Renal cortex interstitium (tissue), 11 donors: ENCODE data around the gene SOX15. TPM values are rescaled to one million over a fixed set of nuclear protein-coding genes. Genes with fewer than 3 reads are reported as not detected.

Experiments used
- DNase-seq, 11 donors: peaks; one replicate each; pipeline ENCODE4 v3.0.0-alpha.2; 2013; ENCODE audit warnings: low read depth in 9 of 11, low spot score in 4 of 11; ENCODE audit errors: extremely low read depth in 1 of 11
- polyA plus RNA-seq, 3 donors: library from polyadenylated mRNA; unstranded; fragments of 120-200 nt; gene quantifications; one replicate each; pipeline ENCODE4 v1.2.1, GENCODE V29; 2013; ENCODE audit not compliant: insufficient read length in 3 of 3

SOX15 gene
- polyA plus RNA-seq, 3 donors, result 2.9 to 4.4 (median 4.0) TPM

DNA sequence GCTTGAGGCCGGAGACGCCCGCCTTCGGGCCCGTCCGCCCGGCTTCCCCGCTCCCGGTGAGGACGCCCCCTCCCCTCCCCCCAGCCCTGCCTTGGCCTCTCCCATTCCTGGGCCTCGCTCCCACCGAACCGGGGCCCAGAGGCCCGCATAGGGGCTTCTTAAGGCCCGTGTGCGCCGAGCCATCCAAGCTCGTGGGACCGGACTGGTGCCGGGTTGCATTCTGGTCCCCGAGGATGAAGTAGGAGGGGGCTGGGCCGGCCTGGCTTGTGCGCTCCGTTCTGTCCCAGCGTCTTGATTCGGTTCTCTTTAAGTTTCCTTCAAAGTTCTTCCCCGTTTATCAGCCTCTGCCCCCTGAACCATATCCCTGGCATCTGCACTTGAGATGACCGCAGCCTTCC, 27.7 kb downstream of the SOX15 start:
- no peak for DNase-seq

DNA sequence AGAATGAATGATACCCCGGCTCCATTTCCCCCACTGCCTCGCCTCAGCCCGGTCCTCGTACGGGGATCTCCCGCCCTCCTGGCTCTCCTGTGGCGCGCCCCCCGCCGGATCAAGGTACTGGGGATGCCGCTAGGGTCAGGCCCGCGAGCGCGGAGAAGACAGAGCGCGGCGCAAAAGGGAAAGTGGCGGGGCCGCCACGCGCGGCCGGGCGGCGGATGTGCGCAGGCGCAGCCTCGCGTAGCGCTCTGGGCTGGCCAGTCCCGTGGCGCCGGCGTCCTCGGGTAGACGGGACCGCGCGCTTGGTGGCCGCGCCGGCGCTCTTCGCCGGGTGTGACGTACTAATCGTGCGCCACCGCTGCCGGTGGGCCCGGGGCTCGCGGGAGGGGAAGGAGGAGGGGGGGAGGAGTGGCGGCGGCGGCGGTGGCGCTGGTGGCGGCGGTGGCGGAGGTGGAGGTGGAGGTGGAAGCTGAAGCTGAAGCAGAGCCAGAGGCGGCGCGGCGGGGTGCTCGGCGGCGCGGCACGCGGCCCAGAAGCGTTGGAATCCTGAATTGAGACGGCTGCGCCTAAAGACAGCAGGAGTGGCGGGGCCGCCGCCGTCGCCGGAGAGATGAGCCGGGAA, 28.2 kb downstream of the SOX15 start, which contains the start of gene SENP3:
TSS of gene SENP3 (plus strand) at position 331 of the 619 bp plus-strand sequence. CDS start 1,158 bp downstream, outside the sequence.
- DNase-seq, result peak in 9 of 11 donors; percentile 77 to 93 (median 89)

GRCh38 chr17:7561028-7561575, 28.8 kb downstream of the SOX15 start:
- peak in 9 of 11 donors; percentile 77 to 88 (median 83) for DNase-seq

DNA sequence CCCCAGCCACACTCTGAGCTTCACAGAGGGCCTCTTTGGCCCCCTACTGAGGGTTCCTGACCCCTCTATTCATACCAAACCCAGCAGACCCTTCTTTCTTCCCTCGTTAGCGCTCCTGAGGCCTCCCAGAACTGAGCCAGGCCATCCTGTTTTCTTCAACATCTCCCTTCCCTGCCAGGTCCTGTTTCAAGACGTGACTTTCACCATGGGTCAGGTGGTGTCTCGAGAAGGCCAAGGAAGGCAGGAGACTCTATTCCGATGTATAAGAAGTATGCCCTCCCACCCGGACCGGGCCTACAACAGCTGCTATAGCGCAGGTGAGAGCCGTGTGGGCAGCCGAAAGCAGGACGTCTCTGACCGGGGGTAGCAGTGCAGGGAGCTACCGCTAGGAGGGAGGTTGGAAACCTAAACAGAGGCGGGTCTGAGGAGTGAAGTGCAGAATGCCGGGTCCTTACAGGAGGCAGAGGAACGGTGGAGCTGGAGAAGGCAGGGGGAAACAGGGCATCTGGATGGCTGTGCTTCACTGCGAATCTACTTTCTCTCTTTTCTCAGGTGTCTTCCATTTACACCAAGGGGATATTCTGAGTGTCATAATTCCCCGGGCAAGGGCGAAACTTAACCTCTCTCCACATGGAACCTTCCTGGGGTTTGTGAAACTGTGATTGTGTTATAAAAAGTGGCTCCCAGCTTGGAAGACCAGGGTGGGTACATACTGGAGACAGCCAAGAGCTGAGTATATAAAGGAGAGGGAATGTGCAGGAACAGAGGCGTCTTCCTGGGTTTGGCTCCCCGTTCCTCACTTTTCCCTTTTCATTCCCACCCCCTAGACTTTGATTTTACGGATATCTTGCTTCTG, 29.5 kb downstream of the SOX15 start:
- peak in 2 of 11 donors; percentile 58 to 72 for DNase-seq

GRCh38 chr17:7559320-7560171, 30.3 kb downstream of the SOX15 start:
- DNase-seq, result no peak

DNA sequence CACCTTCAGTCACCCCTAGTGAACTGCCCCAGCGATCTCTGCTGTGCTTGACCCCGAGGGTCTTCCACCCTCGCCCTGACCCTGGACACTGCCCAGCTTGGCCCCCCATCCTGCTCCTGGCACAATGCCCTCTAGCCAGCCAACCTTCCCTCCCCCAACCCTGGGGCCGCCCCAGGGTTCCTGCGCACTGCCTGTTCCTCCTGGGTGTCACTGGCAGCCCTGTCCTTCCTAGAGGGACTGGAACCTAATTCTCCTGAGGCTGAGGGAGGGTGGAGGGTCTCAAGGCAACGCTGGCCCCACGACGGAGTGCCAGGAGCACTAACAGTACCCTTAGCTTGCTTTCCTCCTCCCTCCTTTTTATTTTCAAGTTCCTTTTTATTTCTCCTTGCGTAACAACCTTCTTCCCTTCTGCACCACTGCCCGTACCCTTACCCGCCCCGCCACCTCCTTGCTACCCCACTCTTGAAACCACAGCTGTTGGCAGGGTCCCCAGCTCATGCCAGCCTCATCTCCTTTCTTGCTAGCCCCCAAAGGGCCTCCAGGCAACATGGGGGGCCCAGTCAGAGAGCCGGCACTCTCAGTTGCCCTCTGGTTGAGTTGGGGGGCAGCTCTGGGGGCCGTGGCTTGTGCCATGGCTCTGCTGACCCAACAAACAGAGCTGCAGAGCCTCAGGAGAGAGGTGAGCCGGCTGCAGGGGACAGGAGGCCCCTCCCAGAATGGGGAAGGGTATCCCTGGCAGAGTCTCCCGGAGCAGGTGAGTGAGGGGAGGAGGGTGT, 31.2 kb downstream of the SOX15 start, which contains the start of gene TNFSF13:
TSS of gene TNFSF13 (plus strand) at position 207 of the 776 bp plus-strand sequence. CDS start at position 497, 290 bp downstream.
- DNase-seq, result no peak

DNA sequence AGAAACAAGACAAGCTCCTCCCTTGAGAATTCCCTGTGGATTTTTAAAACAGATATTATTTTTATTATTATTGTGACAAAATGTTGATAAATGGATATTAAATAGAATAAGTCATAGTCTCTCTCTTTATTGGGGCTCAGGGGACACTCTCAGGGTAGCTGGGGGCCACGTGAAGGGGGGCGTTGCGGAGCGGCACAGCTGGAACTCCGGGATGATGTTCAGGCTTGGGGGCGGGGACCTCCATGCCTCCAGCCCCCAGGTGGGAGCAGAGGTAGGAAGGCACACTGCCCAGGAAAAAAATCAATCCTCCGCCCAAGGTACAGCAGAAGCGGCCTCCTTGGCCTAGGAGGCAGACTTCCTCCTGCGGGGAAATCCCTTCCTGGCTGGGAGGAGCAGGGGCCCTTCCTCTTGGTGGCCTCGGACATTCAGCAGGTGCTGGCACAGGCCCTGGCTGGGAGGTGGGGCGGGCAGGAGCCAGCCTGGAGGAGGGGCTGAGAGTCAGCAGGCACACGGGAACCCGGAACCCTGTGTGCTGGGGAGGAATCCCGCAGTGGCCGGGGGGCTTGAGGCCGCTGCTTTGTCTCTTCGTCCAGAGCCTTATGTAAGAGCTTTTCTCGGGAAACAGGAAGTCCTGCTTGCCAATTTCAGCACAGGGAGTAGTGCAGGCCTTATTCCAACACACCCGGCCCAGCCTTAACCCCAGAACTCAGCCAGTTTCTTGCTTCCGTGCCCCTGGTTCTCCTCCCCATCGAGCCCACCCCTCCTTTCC, 31.9 kb downstream of the SOX15 start:
- DNase-seq, result peak in 6 of 11 donors; percentile 51 to 75 (median 64)

DNA sequence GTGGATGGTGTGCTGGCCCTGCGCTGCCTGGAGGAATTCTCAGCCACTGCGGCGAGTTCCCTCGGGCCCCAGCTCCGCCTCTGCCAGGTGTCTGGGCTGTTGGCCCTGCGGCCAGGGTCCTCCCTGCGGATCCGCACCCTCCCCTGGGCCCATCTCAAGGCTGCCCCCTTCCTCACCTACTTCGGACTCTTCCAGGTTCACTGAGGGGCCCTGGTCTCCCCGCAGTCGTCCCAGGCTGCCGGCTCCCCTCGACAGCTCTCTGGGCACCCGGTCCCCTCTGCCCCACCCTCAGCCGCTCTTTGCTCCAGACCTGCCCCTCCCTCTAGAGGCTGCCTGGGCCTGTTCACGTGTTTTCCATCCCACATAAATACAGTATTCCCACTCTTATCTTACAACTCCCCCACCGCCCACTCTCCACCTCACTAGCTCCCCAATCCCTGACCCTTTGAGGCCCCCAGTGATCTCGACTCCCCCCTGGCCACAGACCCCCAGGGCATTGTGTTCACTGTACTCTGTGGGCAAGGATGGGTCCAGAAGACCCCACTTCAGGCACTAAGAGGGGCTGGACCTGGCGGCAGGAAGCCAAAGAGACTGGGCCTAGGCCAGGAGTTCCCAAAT, 32.6 kb downstream of the SOX15 start:
- no peak for DNase-seq

DNA sequence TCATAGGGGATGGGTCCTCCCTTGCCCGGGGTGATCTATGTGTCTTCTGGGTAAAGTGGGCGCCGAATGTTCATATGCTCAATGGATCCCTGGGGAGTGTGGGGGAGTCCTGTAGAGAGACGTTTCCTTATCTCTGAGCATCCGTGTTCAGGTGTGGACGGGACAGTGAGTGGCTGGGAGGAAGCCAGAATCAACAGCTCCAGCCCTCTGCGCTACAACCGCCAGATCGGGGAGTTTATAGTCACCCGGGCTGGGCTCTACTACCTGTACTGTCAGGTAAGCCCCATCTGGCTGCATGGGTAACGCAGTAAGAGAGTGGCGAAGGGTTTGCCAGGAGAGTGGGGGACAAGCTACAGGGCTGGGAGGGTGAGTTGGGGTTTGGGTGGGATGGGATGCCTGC, 33.3 kb downstream of the SOX15 start:
- no peak for DNase-seq

GRCh38 chr17:7555320-7555948, 34.5 kb downstream of the SOX15 start:
- no peak for DNase-seq

DNA sequence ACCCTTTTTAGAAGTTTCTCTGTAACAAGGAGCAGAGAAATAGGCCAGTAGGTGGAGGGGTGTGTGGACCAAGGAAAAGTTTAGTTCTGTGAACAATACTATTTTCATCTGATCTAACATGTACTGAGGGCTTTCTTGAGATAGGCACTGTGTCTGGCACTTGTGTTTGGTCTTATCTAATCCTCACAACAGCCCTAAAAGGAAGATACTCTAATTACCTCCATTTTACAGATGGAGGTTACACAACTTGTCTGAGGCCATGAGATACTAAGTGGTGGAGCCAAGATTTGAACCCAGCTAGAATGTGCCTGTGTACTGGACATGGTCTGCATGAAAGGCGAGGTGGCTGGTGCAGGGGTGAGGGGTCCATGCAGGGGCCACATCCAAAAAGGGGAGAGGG, 36.5 kb downstream of the SOX15 start:
- DNase-seq, result no peak

- no peak for DNase-seq
These were observed 37.3 kb downstream of the SOX15 start for GRCh38 chr17:7552621-7553051.

GRCh38 chr17:7551396-7551795, 38.5 kb downstream of the SOX15 start:
- no peak for DNase-seq

DNA sequence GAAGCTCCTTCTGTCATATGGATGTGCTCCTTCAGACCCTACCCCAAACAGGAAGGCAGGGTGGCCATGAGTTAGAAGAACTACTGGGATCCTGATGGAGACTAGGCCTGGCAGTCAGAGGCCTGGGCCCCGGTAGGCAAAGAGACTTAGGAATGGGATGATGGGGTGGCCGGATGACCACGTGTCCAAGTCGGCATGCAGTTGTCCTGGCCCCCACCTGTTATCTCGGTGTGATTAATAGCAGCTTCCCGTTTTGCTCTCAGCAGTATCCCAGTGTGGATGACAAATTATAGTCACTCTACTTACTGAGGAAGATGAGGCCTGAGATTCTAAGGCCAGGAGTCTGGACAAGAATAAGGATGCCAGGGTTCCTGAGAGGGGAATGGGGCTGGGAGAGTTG, 39.5 kb downstream of the SOX15 start:
- DNase-seq, result no peak

DNA sequence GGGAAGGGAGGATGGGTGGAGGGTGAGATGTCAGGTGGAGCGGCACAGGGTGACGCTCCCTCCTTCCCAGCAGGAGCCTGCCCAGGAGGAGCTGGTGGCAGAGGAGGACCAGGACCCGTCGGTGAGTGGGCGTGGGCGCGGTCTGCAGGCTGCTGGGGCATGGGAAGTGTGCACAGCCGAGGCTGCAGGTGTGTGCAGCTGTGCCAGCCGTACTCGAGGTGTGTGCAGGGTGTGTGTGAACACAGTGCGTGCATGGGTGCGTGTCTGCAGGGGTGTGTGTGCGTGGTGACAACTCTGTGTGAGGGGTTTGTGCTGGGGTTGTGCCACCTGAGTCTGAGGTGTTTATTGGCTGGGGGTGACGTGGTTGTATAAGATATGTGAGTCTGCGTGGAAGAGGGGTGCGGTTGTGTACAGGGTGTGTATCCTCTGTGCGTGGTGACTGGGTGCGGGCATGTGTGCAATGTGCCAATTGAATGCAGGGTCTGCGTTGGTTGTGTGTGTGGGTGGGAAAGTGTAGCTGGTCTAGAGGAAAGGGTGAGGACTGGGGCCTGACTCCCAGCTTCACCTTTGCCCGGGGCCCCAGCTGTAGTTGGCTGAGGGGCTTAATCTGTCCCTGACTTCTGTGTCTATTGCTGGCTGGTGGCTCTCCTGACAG, 40.4 kb downstream of the SOX15 start:
- DNase-seq, result no peak
